Measurements from ENCODE around the gene MYO6.

GRCh38 chr6:75751443-75751842 is 2.4 kb downstream of the MYO6 start:
- TF ChIP-seq CTCF (IDR thresholded peaks at IDR 0.05; ENCODE audit: low read length), result no peak
- TF ChIP-seq EZH2 (IDR thresholded peaks at IDR 0.05; ENCODE audit: borderline replicate concordance, low read length), result no peak

Measured in OCI-LY1 (cell line).